Measurements from ENCODE around the gene ITPR3.

Gene ITPR3

GRCh38 chr6:33711140-33712129 lies 90.3 kb downstream of the ITPR3 start, which contains the start of gene UQCC2:
UQCC2 (minus strand) TSS chr6:33711700; CDS start chr6:33711686, 14 bp downstream.
- in situ Hi-C loops (cut with HindIII; ENCODE audit: low sequenced_read_pairs): loop anchor here (5.0 kb wide), 1 partner anchor 124 kb away; no protein-coding TSS in a partner anchor

GRCh38 chr6:33712914-33713313 lies 91.8 kb downstream of the ITPR3 start:
- in situ Hi-C loops (cut with HindIII; ENCODE audit: low sequenced_read_pairs): loop anchor here (5.0 kb wide), 1 partner anchor 126 kb away; no protein-coding TSS in a partner anchor

- in situ Hi-C loops (cut with HindIII; ENCODE audit: low sequenced_read_pairs): loop anchor here (5.0 kb wide), 1 partner anchor 126 kb away; no protein-coding TSS in a partner anchor
Observed at GRCh38 chr6:33713786-33714185, 92.7 kb downstream of the ITPR3 start.

GRCh38 chr6:33714385-33715040 lies 93.4 kb downstream of the ITPR3 start:
- in situ Hi-C loops (cut with HindIII; ENCODE audit: low sequenced_read_pairs): loop anchor here (5.0 kb wide), 1 partner anchor 127 kb away; no protein-coding TSS in a partner anchor

GRCh38 chr6:33716379-33716778 lies 95.3 kb downstream of the ITPR3 start:
- in situ Hi-C loops (cut with HindIII; ENCODE audit: low sequenced_read_pairs): no loop called here

- in situ Hi-C loops (cut with HindIII; ENCODE audit: low sequenced_read_pairs): no loop called here
Observed at GRCh38 chr6:33716890-33717632, 95.9 kb downstream of the ITPR3 start.

GRCh38 chr6:33717934-33718455 lies 96.9 kb downstream of the ITPR3 start:
- in situ Hi-C loops (cut with HindIII; ENCODE audit: low sequenced_read_pairs): no loop called here

- in situ Hi-C loops (cut with HindIII; ENCODE audit: low sequenced_read_pairs): no loop called here
Observed at GRCh38 chr6:33718713-33719112, 97.6 kb downstream of the ITPR3 start.

GRCh38 chr6:33719326-33719987 lies 98.3 kb downstream of the ITPR3 start:
- in situ Hi-C loops (cut with HindIII; ENCODE audit: low sequenced_read_pairs): no loop called here

- in situ Hi-C loops (cut with HindIII; ENCODE audit: low sequenced_read_pairs): no loop called here
Observed at GRCh38 chr6:33720998-33721397, 99.9 kb downstream of the ITPR3 start.

GRCh38 chr6:33721508-33721907 lies 100.4 kb downstream of the ITPR3 start:
- in situ Hi-C loops (cut with HindIII; ENCODE audit: low sequenced_read_pairs): no loop called here

GRCh38 chr6:33722103-33722623 lies 101.0 kb downstream of the ITPR3 start:
- in situ Hi-C loops (cut with HindIII; ENCODE audit: low sequenced_read_pairs): no loop called here

- in situ Hi-C loops (cut with HindIII; ENCODE audit: low sequenced_read_pairs): no loop called here
Observed at GRCh38 chr6:33723371-33724085, 102.4 kb downstream of the ITPR3 start.

GRCh38 chr6:33724102-33725023 lies 103.2 kb downstream of the ITPR3 start:
- in situ Hi-C loops (cut with HindIII; ENCODE audit: low sequenced_read_pairs): no loop called here

GRCh38 chr6:33725222-33725621 lies 104.1 kb downstream of the ITPR3 start:
- in situ Hi-C loops (cut with HindIII; ENCODE audit: low sequenced_read_pairs): no loop called here

- in situ Hi-C loops (cut with HindIII; ENCODE audit: low sequenced_read_pairs): no loop called here
Observed at GRCh38 chr6:33725891-33726673, 105.0 kb downstream of the ITPR3 start.

- in situ Hi-C loops (cut with HindIII; ENCODE audit: low sequenced_read_pairs): no loop called here
Observed at GRCh38 chr6:33726696-33727095, 105.6 kb downstream of the ITPR3 start.
